ENCODE measurements around the gene ARHGDIA. TPM values are rescaled to one million over a fixed set of nuclear protein-coding genes. Genes with fewer than 3 reads are reported as not detected.
"Not testable (repeated sequence)": the region's sequence is repeated elsewhere in the genome, so short reads cannot be mapped to it uniquely, and the experiment has no call there.

ARHGDIA gene
- 100 to 1,000 TPM; 355 to 389 TPM for total RNA-seq

DNA sequence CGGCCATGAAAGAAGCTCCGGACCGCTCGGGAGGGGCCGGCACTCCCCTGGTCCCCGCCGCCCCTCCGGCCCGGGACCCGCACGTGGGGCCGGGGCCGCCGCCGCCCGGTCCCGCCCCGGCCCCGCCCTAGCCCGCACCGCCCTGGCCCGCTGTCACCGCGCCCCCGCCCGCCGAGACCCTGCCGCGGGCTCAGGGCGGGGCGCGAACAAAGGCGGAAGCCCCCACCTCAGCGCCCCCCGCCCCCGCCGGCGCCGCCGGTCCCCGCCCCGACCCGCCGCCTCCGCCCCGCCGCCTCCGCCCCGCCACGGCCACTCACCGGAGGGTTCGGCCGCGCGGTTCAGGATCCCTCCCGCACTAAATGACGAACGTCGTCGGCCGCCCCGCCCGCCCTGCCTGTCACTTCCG, at the start of gene ARHGDIA:
ARHGDIA (minus strand) TSS at position 357 of the 406 bp plus-strand sequence. CDS start 1,407 bp downstream, outside the sequence.
- H3K4me1 Mint-ChIP-seq (ENCODE audit: low read depth), result peaks cover 48% of the 10 kb centered on the region
- peak within 1 kb of the TSS; percentile 88 for H3K4me3 Mint-ChIP-seq
- H3K27me3 Mint-ChIP-seq (ENCODE audit: low read depth), result no peaks in the 10 kb centered on the region
- H3K27ac Mint-ChIP-seq, result peak within 1 kb of the TSS; percentile 94
- intact Hi-C loops (cut with micrococcal nuclease), result loop anchor here (1.0 to 5.0 kb wide), 5 partner anchors 11 to 359 kb away; partner anchors contain the start of genes ACTG1, MAFG, P4HB and PCYT2
- CTCF ChIA-PET, result interaction anchor here (1.4 to 1.5 kb wide), 2 partner anchors 10 to 54 kb away, joined by 4 read pairs; partner anchors contain the start of gene P4HB
- H3K9me3 Mint-ChIP-seq, result no peaks in the 10 kb centered on the region
- DNase-seq, result no peak
- peaks cover 26% of the 10 kb centered on the region for H3K36me3 Mint-ChIP-seq (ENCODE audit: low read depth)

DNA sequence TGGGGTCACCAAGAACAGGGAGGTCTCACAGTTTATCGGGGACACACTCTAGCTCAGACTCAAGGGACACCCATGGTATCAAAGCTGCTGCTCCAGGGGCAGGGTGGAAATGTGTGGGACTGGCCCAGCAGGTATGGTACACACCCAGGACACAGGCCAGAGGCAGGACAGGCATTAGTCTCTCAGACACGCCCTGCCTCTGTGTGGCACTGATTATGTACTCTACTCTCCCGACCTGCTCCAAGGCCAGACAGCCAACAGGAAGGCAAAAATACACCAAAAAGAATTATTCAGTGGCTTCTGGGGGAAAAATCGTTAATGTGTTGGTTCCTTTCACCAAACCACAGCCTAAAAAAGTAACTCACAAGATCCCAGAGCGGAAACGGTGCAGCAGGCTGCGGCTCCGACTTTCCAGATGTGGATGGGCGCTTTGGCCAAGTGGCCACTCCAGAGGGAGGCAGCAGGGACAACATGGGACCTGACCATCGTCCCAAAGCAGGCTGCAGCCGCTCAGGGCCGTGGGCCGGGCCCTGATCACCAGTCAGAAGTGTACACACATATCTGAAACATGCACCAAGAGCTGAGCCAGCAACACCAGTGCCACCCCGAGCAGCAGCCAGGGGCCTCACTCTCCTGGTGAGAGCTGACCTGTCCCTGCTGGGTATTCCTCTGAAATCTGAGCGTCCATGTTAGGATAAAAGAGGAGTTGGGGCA, 47.9 kb upstream of the ARHGDIA start:
- H3K9me3 Mint-ChIP-seq, result no peaks in the 10 kb centered on the region
- H3K36me3 Mint-ChIP-seq (ENCODE audit: low read depth), result peaks cover 11% of the 10 kb centered on the region
- no peak for DNase-seq
- CTCF ChIA-PET, result interaction anchor here (0.9 kb wide), 1 partner anchor 9 kb away, joined by 4 read pairs; the partner anchor contains the start of gene MAFG
- H3K27ac Mint-ChIP-seq, result peak overlapping the region; percentile 39
- intact Hi-C loops (cut with micrococcal nuclease), result loop anchor here (1.0 kb wide), 1 partner anchor 8 kb away; the partner anchor contains the start of gene MAFG
- peak overlapping the region; percentile 90 for H3K4me3 Mint-ChIP-seq
- no peaks in the 10 kb centered on the region for H3K27me3 Mint-ChIP-seq (ENCODE audit: low read depth)
- H3K4me1 Mint-ChIP-seq (ENCODE audit: low read depth), result peaks cover 31% of the 10 kb centered on the region

DNA sequence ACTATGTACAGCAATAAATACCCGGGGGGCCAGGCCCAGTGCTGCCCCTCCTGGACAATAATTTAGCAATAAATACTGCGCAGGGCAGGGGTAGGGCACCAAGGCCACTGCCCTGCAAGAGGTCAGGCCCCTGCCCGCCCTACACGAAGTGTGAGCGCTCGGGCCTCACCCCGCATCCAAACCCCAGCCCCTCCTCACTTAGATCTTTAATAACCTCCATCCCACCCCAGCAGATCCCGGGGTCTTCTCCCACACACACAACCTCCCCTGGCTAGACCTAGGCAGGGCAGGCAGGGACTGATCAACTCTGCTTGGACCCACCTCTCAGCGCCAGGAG, 47.2 kb upstream of the ARHGDIA start:
- intact Hi-C loops (cut with micrococcal nuclease), result loop anchor here (1.0 kb wide), 1 partner anchor 9 kb away; the partner anchor contains the start of gene MAFG
- DNase-seq; CTCF ChIA-PET; H3K9me3 Mint-ChIP-seq; H3K27me3 Mint-ChIP-seq (ENCODE audit: low read depth): not testable (repeated sequence)
- peaks cover 14% of the 10 kb centered on the region for H3K36me3 Mint-ChIP-seq (ENCODE audit: low read depth)
- peak overlapping the region; percentile 41 for H3K27ac Mint-ChIP-seq
- peak overlapping the region; percentile 90 for H3K4me3 Mint-ChIP-seq
- peaks cover 28% of the 10 kb centered on the region for H3K4me1 Mint-ChIP-seq (ENCODE audit: low read depth)

DNA sequence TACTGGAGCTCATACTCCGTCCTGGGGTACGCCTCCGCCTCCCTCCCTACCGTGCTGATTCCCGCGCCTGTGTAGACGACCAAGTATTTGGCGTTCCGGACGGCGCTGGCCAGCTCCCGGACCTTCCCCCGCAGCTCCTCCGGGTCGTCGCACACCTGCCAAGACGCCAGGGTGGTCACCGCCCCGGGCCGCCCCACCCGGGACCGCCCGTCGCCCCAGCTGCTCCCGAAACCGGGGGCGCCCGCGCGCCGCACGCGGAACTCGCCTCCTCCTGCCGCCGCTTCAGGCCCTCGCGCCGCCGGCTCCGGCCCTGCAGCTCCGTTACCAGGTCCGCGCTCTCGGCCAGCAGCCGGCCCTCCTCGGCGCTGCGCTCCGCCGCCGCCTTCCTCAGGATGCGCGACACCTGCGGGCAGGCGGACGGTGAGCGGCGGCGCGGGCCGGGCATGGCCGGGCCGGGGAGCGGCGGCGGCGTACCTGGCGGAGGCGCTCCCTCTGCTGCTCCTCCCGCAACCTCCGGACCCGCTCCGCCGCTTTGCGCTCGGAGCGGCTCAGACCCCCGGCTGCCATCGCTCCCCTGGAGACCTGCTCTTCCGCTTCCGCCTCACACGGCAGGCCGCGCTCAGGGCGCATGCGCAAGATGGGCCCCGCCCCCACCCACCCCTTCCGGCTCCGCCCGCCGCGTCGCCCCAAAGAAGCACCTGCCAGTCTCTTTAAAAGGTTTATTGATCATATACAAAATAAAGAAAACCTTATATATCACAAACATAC, 46.6 kb upstream of the ARHGDIA start, which contains the start of gene SIRT7:
SIRT7 (minus strand) TSS at position 612 of the 768 bp plus-strand sequence; CDS start at position 567, 45 bp downstream.
- peak within 1 kb of the TSS; percentile 41 for H3K27ac Mint-ChIP-seq
- peaks cover 31% of the 10 kb centered on the region for H3K4me1 Mint-ChIP-seq (ENCODE audit: low read depth)
- intact Hi-C loops (cut with micrococcal nuclease), result loop anchor here (1.0 kb wide), 1 partner anchor 10 kb away; the partner anchor contains the start of gene MAFG
- CTCF ChIA-PET, result interaction anchor here (0.6 to 1.6 kb wide), 2 partner anchors 10 to 149 kb away, joined by 5 to 7 read pairs; partner anchors contain the start of gene MAFG
- H3K27me3 Mint-ChIP-seq (ENCODE audit: low read depth), result no peaks in the 10 kb centered on the region
- DNase-seq, result peak; percentile 82
- peak within 1 kb of the TSS; percentile 90 for H3K4me3 Mint-ChIP-seq
- no peaks in the 10 kb centered on the region for H3K9me3 Mint-ChIP-seq
- H3K36me3 Mint-ChIP-seq (ENCODE audit: low read depth), result peaks cover 16% of the 10 kb centered on the region

DNA sequence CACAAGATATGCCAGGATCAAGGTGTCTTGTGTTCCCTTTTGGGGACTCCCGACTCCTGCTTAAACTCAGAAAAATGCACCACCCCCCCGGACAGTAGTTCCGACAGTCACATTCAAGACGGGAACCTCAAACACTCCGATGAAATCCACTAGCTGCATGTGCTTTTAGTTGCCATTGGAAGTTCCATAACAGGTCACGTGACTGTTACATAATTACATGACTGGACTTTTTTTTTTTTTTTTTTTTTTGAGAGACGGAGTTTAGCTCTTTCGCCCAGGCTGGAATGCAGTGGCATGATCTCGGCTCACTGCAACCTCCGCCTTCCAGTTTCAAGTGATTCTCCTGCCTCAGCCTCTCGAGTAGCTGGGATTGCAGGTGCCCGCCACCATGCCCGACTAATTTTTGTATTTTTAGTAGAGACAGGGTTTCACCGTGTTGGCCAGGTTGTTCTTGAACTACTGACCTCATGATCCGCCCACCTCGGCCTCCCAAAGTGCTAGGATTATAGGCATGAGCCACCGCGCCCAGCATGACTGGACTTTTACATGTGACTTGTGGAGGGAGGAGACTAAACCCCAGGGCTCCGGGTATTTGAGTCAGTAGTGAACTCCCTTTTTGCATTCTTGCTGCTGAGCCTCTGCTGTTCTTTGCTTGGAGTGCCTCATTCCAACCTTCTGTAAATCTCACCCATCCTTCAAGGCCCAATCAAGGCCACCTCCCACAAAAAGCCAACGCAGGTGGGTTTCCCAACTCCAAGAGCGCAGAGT, 45.3 kb upstream of the ARHGDIA start:
- H3K27me3 Mint-ChIP-seq (ENCODE audit: low read depth), result no peaks in the 10 kb centered on the region
- CTCF ChIA-PET, result interaction anchor here (0.7 to 1.6 kb wide), 2 partner anchors 11 to 289 kb away, joined by 6 to 7 read pairs; partner anchors contain the start of gene MAFG
- H3K36me3 Mint-ChIP-seq (ENCODE audit: low read depth), result peaks cover 16% of the 10 kb centered on the region
- intact Hi-C loops (cut with micrococcal nuclease), result no loop called here
- DNase-seq, result no peak
- peaks cover 36% of the 10 kb centered on the region for H3K4me1 Mint-ChIP-seq (ENCODE audit: low read depth)
- peak overlapping the region; percentile 90 for H3K4me3 Mint-ChIP-seq
- H3K27ac Mint-ChIP-seq, result no peak overlapping the region
- H3K9me3 Mint-ChIP-seq, result no peaks in the 10 kb centered on the region

DNA sequence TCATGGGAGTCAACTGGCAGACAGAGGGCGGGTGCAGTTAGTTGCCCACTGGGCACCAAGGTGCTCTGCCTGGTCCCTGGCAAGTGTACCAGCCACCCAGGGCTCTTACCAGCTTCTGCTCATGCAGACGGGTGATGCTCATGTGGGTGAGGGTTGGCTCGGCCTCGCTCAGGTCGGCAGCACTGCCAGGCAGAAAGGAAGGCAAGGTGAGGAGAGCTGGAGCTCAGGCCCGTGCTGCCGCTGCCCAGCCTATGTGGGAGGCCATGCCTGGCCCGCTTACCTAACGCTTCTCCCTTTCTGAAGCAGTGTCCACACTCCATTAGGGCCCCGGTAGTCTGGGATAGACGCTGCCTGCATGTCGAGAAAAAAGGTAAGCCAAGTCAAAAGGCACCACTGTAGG, 44.2 kb upstream of the ARHGDIA start:
- H3K4me3 Mint-ChIP-seq, result no peak overlapping the region
- no peaks in the 10 kb centered on the region for H3K27me3 Mint-ChIP-seq (ENCODE audit: low read depth)
- peaks cover 39% of the 10 kb centered on the region for H3K4me1 Mint-ChIP-seq (ENCODE audit: low read depth)
- H3K36me3 Mint-ChIP-seq (ENCODE audit: low read depth), result peaks cover 16% of the 10 kb centered on the region
- intact Hi-C loops (cut with micrococcal nuclease), result no loop called here
- CTCF ChIA-PET, result no interaction called here
- no peaks in the 10 kb centered on the region for H3K9me3 Mint-ChIP-seq
- H3K27ac Mint-ChIP-seq, result no peak overlapping the region
- DNase-seq, result no peak

DNA sequence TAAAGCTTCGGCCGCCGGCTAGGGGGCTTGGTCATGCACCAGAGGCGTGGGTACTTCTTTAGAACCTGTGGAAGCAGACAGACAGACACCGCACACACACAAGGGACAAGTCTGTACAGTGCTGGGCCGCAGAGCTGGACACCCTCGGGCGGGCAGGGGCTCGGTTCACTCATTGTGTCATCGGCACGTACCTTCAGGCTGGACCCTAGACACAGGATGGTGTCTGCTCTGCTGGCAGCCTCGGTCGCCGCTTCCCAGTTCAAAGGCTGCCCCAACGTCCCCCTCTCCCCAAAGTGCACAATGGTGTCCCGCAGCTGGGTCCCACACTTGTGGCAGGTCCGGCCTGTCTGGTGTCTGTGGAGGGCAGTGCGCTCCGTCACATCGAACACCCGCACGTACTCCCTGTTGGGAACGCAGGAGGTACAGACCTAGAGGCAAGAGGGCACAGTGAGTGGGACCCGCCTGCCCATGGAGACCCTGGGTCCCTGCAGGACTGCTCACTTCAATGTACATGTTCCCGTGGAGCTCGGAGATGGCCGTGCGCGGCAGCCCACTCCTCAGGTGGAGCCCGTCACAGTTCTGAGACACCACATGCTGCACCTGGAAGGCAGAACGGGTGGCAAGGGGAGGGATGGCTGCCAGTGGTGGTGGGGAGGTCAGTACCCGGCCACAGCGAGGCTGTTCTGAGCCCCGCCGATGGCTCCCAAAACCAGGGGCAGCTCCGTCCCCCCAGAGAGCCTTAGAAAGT, 43.1 kb upstream of the ARHGDIA start:
- no peak overlapping the region for H3K4me3 Mint-ChIP-seq
- peaks cover 16% of the 10 kb centered on the region for H3K36me3 Mint-ChIP-seq (ENCODE audit: low read depth)
- H3K27ac Mint-ChIP-seq, result no peak overlapping the region
- no peak for DNase-seq
- H3K9me3 Mint-ChIP-seq, result no peaks in the 10 kb centered on the region
- intact Hi-C loops (cut with micrococcal nuclease), result no loop called here
- H3K4me1 Mint-ChIP-seq (ENCODE audit: low read depth), result peaks cover 43% of the 10 kb centered on the region
- no peaks in the 10 kb centered on the region for H3K27me3 Mint-ChIP-seq (ENCODE audit: low read depth)
- CTCF ChIA-PET, result interaction anchor here (0.6 to 0.7 kb wide), 2 partner anchors 76 to 84 kb away, joined by 3 to 4 read pairs; no protein-coding TSS in a partner anchor

DNA sequence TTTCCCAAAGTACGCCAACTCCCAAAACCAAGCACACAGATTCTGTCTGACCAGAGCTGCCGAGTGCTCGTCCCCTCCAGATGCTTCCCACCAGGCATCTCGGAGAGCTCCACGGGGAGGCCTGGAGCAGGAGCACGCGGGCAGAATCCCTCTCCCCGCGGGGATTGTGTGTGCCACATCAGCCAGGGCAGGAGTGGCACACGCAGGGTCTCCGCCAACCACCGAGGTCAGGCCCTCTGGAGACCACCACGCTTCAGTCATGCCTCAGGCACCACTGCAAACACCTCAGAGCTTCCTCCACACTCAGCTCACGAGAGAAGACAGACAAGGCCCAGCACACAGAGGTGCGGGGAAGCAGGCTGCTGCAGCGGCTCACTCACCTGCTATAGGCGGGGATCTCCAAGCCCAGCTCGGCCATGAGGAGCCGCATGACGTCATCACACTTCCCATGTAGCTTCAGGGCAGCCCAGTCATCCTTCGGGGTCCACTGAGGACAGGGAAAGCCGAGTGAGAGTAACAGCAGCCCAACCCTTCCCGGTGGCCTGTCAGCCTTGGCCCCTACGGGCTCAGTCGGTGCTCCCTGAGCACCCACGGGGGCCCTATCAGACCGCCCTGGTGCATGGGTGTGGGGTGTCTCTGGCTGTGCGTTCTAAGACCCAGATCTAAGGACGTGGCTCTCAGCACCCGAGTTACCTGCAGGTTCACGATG, 42.4 kb upstream of the ARHGDIA start:
- no peaks in the 10 kb centered on the region for H3K27me3 Mint-ChIP-seq (ENCODE audit: low read depth)
- H3K36me3 Mint-ChIP-seq (ENCODE audit: low read depth), result peaks cover 16% of the 10 kb centered on the region
- CTCF ChIA-PET, result interaction anchor here (0.6 to 0.7 kb wide), 2 partner anchors 75 to 83 kb away, joined by 3 to 4 read pairs; no protein-coding TSS in a partner anchor
- H3K4me1 Mint-ChIP-seq (ENCODE audit: low read depth), result peaks cover 39% of the 10 kb centered on the region
- no peak overlapping the region for H3K4me3 Mint-ChIP-seq
- H3K27ac Mint-ChIP-seq, result no peak overlapping the region
- no peak for DNase-seq
- intact Hi-C loops (cut with micrococcal nuclease), result no loop called here
- no peaks in the 10 kb centered on the region for H3K9me3 Mint-ChIP-seq

DNA sequence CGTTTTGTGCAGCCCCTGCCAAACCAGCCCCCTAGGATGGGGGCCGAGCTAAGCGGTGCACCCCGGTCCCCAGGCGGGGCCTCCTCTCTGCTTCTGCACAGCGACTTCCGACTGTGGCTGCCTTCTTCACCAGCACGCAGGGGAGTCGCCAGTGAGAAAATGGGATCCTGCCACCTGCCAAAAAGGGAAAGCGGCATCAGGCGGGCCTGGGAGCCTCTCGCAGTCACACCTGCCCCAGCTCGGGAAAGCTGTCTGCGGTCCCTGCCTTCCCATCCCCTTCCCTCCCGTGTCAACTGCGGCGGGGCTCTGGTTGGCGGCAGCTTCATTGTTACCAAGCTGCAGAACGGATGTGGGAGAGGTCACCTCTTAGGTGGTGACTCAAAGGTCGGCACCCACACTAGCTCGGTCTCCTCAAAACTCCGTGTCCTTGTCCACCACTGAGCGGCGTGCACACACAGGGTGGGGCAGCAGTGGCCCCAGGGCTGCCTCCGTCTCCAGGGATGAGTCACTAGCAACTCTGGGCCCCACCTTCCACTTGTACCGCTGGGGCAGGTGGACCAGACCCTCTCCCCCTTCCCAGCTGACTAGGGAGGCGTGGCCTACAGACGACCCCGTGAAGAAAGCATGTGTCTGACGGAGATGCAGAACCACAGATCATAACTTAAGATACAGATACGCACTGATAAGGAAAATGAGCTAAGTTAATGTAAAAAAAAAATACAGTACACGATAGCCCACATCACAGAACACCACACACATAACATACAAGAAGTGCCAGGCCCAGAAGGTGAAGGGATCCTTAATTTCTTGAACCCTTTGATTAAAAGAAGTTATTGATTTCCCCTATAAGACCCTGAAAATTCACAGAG, 41.5 kb upstream of the ARHGDIA start:
- Mint-ChIP-seq H3K4me1 (ENCODE audit: low read depth) (peaks cover 32% of the 10 kb centered on the region), H3K9me3 (no peaks in the 10 kb centered on the region), H3K27me3 (ENCODE audit: low read depth) (no peaks in the 10 kb centered on the region), H3K27ac (no peak overlapping the region), H3K36me3 (ENCODE audit: low read depth) (peaks cover 14% of the 10 kb centered on the region), H3K4me3 (peak overlapping the region; percentile 24)
- CTCF ChIA-PET, result no interaction called here
- no peak for DNase-seq
- intact Hi-C loops (cut with micrococcal nuclease), result no loop called here

DNA sequence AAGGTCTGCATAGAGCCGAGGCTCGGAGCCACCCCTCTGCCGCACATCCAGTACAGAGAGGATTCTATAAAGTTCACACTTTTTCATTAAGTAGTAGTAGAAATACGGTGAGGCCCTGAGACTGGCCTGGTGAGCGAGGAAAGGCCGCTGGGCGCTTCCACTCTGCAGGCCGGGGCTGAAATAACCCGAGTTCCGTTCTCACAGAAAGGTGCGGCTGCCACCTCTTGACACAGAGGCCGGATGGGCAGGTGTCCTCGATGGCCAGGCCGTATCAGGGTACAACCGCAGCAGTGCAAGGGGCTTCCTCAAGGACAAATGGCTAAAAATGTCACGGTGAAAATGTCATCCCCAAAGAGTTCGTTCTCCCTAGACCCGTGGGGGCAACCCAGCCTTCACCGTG, 40.8 kb upstream of the ARHGDIA start:
- Mint-ChIP-seq H3K4me1 (ENCODE audit: low read depth) (peaks cover 27% of the 10 kb centered on the region), H3K27me3 (ENCODE audit: low read depth) (no peaks in the 10 kb centered on the region)

More for the DNA sequence above, 40.8 kb upstream of the ARHGDIA start:
- CTCF ChIA-PET, result no interaction called here
- no peak overlapping the region for H3K27ac Mint-ChIP-seq
- H3K36me3 Mint-ChIP-seq (ENCODE audit: low read depth), result peaks cover 14% of the 10 kb centered on the region
- intact Hi-C loops (cut with micrococcal nuclease), result loop anchor here (2.0 kb wide), 1 partner anchor 41 kb away; the partner anchor contains the start of gene ARHGDIA
- no peaks in the 10 kb centered on the region for H3K9me3 Mint-ChIP-seq
- peak overlapping the region; percentile 45 for H3K4me3 Mint-ChIP-seq
- DNase-seq, result no peak

Measured in activated naive CD4-positive, alpha-beta T cell treated with anti-CD3 and anti-CD28 coated beads for 36 hours (primary cell).